NCI-H2196 (cell line): ENCODE measurements around the gene JCAD.
"Not testable (repeated sequence)": the region's sequence is repeated elsewhere in the genome, so short reads cannot be mapped to it uniquely, and the experiment has no call there.

Source experiments
- DNase-seq: peaks from one replicate; lab custom pipeline; 2025; ENCODE audit not compliant: unreplicated experiment; lab: John Stamatoyannopoulos, UW

Gene JCAD

DNA sequence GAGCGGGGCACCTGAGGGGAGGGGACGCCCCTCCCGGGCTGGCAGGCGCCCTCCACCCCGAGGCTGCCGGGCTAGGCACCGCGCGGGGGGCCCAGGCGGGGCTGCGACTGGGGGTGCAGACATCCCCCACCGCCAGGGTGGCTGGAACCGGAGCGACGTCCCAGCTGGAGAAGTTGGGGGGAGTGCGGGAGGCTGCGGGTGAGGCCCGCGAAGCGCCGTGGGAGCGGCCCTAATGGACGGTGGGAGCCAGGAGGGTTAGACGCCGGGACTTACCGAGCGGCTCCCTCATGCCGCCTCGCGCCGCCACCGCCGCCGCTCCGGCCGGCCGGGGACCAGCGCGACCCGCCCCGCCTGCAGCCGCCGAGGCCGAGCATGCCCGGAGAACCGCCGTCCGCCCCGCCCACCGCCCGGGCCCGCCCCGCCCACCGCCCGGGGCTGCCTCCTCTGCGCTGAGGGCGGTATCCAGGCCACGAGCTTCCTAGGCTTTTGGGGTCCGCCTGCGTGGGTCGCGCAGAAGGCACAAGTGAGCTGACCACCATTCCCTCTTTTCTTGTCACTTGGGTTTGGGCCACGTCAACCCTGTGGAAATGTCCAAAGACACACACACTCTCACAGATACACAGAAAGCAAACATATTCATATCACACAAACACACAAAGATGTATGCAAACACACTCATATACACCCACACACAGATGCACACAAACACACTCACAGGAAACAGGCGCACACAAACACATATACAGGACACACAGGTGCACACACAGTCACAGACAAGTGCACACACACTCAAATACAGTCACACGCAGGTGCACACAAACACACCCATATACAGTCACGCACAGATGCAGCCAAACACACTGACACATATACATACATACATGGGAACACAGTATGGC, at the start of gene JCAD:
TSS of gene JCAD (minus strand) at position 378 of the 899 bp plus-strand sequence. CDS start 11,774 bp downstream, outside the sequence.
- peak; percentile 6 for DNase-seq

- DNase-seq, result no peak
Observed at GRCh38 chr10:30106987-30107386, 47.6 kb upstream of the JCAD start.

DNA sequence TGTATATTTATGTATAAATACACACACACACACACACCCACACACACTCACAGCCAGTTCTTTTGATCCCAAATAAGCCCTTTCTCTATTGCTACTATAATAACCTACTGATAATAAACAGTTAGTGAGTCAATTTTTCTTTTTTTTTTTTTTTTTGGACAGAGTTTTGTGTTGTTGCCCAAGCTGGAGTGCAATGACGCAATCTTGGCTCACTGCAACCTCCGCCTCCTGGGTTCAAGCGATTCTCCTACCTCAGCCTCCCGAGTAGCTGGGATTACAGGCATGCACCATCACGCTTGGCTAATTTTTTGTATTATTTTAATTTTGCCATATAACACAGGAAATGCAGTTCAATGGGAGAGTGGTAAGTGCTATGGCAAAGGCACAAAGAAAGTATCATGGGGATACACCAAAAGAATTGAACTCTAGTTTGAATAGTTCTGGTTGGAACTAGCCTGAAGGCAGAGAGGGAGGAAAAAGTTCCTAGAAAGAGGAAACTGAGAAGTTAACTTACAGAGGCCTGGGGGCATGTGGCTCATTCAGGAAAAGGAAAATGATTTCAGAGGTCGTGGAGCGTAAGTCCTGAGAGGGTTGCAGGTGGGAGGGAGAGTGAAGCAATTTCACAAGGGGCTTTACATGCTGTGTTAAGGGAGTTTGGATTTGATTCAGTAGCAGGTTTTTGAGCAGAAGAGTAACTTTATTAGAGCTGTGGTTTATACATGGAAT, 44.4 kb upstream of the JCAD start:
- no peak for DNase-seq

DNA sequence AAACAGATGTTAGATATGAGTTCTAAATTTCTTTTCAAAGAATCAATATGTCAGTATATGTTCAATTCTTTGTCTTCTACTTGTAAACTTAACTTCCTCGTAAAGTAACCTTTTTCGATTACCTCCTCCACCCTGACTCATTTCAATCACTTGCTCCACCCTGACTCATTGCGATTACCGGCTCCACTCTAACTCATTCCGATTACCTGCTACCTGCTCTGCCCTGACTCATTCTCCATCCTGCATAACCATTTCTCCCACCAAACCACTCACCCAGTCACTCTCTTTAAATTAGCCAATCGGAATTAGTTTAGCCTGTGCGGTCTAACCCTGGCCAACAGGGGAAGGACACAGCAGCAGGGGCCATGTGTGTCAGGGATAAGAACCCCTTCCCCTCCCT, 40.3 kb upstream of the JCAD start:
- DNase-seq, result not testable (repeated sequence)

DNA sequence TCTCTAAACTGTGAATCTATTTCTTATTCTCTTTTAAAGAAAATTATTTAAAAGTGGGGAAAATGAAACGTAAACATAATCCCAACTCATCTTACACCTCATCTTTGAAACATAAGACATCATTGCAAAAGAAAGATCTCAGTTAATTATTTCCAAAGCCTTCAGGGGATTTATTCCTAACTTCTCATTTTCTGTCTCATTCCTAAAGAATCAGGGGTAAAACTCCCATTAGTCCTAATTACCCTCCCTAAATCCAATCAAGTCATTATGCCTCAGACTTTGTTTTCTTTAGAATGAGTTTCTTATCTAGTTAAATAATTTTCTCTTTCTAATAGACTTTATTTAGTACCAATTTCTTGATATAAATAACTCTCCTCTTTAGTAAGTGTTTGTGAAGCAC, 39.7 kb upstream of the JCAD start:
- DNase-seq, result no peak

GRCh38 chr10:30098629-30099028, 39.2 kb upstream of the JCAD start:
- no peak for DNase-seq

GRCh38 chr10:30096564-30096963, 37.2 kb upstream of the JCAD start:
- DNase-seq, result no peak

GRCh38 chr10:30095631-30096422, 36.4 kb upstream of the JCAD start:
- no peak for DNase-seq

- DNase-seq, result no peak
Observed at GRCh38 chr10:30094601-30095000, 35.2 kb upstream of the JCAD start.

DNA sequence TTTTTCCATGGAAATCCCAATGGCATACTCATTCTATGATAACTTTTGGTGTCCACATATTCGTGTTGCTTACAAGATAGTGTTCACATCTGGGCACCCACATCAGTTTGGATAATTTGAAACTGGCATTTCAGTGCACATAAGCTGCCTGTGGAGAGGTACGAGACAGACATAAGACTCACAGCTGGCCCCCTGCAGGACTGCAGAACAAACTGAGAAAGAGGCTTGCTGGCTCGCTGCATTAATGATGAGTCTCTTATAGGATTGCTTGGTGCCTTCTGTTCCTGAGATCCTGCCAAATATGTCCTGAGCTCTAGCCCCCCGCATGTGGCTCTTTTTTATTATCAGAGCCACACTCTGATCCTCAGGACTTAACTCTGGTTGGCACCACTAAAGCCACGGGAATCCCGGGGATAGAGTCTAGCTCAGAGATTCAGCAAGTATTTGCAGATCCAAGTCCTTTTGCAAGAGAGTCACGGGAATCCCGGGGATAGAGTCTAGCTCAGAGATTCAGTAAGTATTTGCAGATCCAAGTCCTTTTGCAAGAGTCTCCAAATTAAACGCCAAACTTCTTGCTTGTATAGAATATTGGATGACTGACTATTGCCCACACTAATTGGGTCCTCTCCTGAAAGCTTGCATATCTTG, 34.0 kb upstream of the JCAD start:
- DNase-seq, result no peak

- no peak for DNase-seq
Observed at GRCh38 chr10:30092151-30092790, 32.9 kb upstream of the JCAD start.

- DNase-seq, result no peak
Observed at GRCh38 chr10:30091136-30091535, 31.8 kb upstream of the JCAD start.

GRCh38 chr10:30088178-30088577, 28.8 kb upstream of the JCAD start:
- no peak for DNase-seq

- DNase-seq, result no peak
Observed at GRCh38 chr10:30083934-30084333, 24.5 kb upstream of the JCAD start.

DNA sequence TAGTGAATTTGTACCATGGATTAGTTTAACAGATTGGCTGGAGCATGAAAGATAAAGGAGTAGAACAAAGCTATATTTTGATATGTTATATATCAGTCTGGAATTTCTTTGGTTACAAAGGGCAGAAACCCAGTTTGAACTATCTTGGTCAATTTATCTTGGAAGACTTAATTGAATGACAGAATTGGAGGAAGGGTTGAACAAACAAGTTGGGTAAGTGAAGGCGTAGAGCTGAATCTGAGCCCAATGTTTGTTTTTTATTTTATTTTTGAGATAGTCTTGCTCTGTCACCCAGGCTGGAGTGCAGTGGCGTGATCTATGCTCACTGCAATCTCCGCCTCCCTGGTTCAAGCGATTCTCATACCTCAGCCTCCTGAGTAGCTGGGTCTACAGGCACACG, 21.8 kb upstream of the JCAD start:
- no peak for DNase-seq

DNA sequence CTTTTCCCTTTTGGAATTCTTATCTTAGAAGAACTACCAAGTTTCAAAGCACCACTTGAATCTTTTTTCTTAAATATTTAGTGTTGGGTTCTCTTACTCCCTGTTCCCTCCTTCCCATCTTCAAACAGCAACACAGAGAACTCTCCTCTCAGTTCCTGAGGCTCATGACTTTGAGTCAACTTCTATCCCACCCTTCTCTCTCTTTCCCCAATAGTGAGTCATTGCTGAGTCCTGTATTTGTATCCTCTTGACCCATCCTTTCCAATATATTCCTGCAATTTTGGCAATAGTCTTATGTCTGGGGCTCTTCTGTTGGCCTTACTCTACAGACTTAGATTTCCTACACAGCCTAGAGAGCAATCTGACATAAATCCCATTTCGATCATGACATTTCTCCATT, 20.8 kb upstream of the JCAD start:
- DNase-seq, result no peak

DNA sequence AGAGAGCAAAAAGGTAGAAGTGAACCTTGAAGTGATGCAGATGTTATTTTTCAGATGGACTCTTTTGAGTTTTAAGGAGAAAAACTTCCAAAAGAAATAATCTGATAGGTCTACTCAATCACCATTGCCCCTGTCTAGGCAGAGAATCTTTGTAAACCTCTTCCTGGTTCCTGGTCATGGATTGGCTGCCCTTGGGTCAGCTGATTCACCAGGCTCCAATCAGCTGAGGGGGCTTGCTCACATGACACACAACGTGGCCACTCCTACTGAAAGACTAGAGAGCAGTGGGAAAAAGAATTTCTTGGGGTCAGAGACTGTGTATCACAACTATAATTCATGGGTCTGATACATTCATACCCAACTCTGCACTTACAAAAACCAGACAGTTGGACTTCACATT, 20.0 kb upstream of the JCAD start:
- DNase-seq, result no peak

DNA sequence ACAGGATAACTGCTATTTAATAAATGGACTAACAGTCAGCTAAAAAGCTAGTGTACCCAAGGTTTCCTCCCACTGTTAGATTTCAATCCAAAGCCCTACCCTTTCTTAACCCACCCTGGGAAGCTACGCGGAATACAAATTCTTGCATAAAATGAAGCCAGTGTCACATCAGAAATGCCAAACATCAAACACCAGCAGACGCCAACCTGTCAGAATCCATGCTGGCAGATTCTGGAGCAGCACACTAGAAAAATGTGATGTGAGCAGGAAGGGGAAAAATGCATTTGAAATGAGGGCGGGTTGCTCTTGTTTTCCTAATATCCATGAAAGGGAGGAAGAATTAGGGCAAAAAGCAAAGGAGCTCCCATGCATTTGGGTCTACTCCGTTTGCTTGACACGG, 16.1 kb upstream of the JCAD start:
- no peak for DNase-seq

DNA sequence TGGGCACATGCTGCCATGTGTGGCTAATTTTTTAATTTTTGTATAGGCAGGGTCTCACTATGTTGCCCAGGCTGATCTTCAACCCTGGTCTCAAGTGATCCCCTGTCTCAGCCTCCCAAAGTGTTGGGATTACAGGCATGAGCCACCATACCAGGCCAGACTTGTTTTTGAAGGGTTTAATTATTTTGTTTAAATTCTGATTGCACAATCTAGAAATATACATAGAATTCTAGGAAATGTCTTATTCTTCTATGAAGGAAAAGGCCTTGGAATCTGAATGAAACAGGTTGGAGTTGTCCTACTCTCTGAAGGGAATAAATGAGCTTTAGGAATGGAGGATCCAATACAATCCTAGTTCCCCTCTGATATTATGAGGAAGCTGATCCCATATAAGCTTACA, 15.5 kb upstream of the JCAD start:
- DNase-seq, result no peak

DNA sequence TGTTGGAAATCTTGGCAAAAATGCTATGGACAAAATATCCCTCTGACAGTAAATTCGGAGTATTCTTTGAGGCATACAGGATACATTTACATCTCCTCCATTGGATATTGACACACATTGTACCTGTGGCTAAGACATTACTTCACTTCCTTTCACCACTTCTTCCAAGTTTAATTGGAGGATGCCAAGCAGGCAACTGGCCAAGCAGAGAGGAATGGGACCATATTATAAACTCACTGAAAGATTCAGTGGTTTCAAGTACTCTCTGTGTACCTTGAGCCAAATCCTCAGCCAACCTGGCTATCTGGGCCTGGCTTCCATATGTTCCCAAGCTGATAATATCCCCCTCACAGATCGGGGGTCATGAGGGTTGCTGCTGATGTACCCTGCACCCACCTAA, 14.7 kb upstream of the JCAD start:
- no peak for DNase-seq

GRCh38 chr10:30073767-30074060, 14.3 kb upstream of the JCAD start:
- no peak for DNase-seq
